Hepatic stellate cell (primary cell): ENCODE data around the gene ALDH1L1.

Experiments
- DNase-seq: peaks from one replicate; pipeline ENCODE4 v3.0.0; 2011; ENCODE audit warnings: low spot score

The ALDH1L1 gene

DNA sequence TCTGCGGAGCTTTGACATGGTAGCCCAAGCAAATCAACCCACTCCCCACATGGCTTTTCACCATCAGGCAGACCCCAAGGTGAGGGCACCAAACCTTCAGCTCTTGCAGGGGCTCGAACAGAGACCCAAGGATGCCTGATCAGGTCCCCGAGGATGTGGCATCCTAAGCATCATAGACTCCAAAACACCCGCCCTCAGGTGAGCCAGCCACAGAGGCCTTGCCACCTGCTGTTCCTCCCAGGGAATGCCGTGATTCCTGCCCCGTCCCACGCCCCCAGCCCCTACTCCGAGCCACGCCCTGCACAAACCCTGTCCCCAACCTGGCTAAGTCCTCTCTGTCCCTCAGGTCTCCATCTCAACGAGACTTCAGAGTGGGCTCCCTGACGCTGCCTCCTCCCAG lies 61.8 kb downstream of the ALDH1L1 start:
- DNase-seq, result no peak

DNA sequence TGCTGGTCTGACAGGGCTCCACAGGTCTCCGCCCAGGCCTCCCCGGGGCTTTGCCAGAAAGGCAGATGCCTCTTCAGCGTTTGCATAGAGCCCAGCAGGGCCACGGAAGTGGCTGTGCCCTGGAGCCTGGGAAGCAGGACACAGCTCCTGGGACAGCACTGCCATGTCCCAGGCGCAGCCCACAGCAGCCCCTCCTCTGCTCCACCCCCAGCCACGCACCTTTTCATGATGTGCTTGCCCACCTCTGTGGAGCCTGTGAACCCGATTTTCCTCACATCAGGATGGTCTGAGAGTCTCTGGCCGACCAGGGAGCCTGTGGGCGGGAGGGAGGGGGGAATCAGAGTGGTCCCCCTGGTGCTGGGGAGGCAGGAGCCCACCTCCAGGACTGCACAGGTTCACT lies 62.6 kb downstream of the ALDH1L1 start:
- DNase-seq, result no peak

DNA sequence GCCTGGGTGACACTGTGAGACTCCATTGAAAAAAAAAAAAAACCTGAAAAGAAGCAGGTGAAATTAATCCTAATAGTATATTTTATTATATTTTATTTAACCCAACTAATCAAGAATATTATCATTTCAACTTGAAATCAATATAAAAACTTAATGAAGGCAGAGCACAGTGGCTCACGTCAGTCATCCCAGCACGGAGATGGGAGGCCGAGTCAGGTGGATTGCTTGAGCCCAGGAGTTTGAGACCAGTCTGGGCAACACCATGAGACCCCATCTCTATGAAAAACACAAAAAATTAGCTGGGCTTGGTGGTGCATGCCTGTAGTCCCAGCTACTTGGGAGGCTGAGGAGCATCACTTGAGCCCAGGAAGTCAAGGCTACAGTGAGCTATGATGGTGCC lies 63.2 kb downstream of the ALDH1L1 start:
- DNase-seq, result no peak

DNA sequence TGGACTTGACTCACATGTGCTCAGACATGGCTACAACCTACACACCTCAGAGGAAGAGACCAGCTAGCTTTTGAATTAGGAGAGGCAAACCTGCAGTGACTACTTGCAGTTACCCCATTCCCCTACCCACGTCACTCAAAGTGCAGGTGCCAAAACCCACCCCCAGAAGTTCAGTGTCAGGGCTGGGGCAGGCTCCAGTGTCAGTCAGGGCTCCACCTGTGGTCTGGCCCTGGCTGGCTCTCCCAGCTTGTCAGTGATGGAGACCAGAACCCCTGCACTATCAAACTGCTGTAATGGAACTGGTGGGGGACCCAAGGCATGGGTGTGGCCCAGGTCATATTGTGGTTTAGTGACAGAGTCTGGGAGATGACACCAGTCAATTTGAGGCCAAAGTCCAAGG lies 63.9 kb downstream of the ALDH1L1 start:
- no peak for DNase-seq

DNA sequence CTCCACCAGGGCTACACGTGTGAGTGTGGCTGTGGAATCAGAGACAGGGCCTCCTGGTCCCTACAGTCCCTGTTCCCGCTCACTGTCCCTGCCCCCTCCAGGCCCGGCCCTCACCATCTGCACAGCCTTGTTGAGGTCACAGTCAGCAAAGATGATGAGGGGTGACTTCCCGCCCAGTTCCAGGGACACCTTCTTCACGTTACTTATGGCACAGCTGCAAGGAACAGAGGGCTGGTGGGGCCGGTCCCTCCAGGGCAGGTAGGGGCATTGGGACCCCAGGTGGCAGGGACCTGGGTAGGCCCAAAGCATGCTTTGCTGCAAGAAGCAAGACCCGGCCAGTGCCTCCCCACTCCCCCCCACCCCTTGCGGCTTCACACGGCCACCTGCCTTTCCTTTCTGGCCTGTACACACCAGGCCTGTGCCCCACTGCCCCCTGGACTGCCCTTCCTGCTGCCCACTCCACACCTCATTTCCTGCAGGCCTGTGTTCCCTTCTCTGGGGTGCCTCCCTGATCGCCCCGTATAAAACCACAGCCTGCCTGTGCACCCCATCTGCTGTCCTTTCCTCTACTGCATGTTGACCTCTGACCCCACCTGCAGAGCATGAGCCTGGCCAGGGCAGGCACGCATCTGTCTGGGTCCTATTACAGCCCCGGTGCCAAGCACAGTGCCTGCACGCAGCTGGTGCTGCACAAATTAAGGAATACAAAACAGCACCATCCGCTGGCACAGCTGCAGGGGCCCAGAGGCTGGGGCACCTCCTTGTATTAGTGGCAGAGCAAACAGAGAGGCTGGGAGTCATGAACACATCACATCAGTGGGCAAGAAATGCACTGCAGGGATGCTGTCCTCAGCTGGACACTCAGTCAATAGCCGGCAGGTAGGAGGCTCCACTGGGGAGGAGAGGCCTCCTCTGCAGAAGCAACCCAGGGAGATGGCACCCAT lies 65.7 kb downstream of the ALDH1L1 start:
- no peak for DNase-seq

DNA sequence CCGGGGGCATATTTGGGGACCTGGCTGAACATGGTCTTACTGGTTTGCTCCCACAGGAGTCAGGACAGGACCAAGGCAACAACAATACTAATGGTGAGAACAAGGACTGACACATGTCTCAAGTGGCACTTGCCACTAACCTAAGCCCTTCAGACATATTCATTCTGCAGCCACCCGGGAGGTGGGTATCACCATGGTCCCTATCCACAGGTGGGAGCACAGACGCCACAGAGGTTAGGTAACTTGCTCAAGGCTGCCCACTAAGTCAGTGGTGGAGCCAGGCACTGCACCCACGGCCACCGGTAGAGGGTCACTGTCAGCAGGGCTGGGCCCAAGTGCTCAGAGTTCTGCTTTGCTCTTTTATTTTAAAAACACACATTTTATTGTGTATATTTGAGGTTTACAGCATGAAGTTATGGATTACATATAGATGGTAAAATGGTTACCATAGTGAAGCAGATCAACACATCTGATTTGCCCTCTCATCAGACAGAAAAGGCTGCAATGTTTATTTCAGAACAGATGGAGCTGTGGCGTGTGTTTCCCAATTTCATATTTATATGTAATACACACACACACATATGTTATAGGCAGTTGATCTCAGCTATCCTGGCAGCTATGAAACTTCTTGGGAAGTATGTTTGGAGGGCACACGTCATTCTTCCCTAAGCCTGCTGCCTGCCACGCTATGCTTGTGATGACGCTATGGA lies 66.5 kb downstream of the ALDH1L1 start:
- peak; percentile 37 for DNase-seq

DNA sequence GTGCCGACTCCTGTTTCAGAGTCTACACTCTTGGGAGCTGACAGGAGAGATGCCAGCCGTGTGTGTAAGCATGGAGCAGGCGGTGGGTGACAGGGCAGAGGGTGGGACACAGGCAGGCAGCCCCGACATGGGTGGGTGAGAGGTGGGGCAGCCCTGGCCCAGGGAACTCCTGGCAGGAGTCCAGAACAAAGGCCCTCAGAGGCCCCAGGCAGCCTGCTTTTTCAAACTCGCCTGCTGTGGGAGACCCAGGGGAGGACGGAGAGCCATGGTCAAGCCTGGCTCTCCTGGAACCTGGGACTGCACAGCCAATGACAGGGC lies 67.2 kb downstream of the ALDH1L1 start:
- DNase-seq, result no peak

DNA sequence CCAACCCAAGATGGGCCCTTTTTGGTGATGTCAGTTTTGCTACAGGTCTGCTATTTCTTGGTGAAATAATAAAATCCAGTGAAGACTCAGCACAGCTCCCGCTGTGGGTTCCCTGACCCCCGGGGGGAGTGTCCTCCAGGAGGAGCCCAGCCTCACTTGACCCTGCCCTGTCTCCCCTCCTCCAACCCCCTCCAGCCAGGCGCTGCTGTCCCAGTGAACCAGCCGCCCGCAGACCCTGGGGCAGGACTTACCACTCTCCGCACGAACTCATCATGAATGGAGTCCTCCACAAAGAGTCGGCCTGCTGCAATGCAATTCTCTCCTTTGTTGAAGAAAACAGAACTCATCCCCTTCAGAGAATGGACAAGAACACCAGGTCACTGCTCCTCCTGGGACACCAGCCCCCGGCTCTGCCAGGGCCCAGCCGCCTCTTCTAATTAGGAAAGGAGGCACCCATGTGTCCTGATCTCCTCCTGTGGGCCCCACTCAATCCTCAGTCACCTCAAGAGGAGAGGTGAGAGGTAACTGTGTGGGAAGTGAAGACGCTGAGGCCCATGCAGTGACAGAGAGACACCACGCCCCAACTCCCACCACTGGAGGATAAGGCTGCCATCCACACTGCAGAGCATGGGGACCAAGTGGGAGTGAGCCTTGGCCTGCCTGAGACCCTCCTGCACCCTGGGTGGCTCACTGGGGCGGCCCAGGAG lies 67.7 kb downstream of the ALDH1L1 start:
- no peak for DNase-seq

DNA sequence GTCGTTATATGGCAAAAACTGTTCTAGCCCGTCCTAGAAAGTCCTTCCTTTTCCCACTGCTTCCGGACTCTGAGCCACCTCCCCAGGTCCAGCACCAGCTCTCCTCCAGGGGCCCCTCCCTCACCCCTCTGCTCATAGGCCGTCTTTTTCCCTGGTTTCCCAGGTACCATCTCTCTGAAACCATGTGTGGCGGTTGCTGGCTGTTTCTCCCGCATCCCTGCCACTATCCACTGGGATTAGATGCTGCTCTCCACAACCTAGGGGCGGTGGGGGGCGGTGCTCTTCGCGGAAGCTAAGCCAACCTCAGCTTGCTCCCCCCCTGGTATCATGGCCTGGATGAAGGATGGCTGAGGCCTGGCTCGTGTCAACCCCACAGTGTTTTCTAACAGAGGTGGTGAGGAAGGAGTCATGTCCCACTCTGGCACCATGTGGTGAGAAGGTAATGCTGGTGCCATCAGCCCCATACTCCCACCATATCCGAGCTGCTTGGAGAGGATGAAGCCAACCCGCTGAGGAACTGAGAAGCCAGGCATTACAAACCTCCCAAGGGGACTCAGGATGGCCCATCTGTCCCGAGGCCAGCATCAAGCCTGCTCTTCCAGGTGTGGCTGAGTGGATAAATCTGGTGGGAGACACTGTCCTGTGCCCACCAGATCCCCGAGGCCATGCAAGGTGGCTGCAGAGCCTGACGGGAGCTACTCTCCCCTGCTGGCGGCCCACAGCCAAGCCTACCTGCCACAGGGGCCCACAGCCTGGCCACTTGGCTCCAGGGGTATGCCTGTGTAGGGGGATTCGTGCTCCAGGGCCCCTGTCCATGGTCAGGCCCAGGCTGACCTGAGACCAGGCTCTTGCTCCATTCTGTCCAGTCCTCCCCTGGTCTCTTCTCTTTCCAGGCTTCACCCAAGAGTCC lies 68.6 kb downstream of the ALDH1L1 start:
- no peak for DNase-seq

DNA sequence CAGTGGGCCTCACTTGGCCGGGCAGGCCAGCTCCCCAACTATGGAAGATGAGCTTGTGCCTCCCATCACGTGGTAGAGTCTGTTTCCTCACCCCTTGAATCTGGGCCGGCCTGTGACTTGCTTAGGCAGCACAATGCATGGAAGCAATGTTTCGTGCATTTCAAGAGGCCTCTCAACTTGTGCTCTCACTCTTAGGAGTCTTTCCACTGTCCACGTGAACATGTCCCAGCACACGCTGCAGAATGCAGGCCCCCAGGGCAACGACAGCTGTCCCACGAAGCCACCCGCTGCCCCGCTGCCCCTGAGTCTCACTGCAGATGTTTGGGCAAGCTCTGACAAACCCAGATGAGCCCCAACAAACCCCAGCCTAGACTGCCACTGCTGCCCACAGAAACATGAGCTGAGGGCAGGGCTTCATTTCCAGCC lies 69.2 kb downstream of the ALDH1L1 start:
- no peak for DNase-seq

DNA sequence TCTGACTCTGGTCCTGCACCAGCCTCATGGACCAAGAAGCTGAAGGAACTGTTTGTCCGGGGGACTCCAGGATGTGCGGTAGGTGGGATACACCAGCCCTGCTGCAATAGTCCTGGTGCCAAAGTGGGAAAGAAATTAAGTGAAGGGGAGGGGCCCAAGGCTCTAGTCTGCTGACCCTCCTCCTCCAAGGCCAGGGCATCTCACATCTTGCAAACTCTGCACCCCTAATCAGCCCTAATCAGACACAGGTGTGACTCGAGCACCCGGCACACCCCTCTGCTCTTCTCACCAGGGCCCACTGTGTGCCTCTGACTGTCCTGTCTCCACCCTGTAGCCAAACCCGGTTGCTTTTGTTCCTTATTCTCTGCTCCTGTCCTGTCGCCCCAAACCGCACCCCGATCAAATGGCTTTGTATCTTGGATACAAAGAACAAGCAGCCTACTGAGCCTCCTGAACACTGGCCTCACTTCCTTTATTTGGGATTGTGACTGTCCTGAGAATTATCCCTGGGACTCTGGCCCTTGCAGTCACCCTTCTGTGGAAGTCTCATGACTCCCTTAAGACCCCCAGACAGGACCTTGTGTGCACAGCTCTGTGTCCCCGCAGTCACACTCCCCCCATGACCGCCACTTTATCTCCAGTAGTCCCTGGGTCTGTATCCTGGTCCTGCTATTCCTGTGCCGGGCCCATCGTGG lies 69.8 kb downstream of the ALDH1L1 start:
- no peak for DNase-seq

DNA sequence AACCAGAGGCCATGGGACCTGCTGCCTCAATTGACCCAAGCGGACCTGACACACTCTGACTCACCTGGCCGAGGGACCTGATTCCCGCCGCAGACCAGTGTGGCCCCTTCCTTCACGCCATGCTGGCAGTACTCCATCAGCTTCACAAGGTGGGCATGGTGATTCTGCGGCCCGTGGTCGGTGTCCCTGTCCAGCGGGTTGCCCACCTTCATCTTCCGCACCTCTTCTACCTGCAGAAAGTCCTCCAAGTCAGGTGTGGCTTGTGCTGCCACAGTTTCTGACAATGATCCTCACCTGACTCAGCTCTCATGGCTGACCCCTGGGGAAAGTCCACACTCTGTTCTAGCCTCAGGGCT lies 70.5 kb downstream of the ALDH1L1 start:
- DNase-seq, result no peak

DNA sequence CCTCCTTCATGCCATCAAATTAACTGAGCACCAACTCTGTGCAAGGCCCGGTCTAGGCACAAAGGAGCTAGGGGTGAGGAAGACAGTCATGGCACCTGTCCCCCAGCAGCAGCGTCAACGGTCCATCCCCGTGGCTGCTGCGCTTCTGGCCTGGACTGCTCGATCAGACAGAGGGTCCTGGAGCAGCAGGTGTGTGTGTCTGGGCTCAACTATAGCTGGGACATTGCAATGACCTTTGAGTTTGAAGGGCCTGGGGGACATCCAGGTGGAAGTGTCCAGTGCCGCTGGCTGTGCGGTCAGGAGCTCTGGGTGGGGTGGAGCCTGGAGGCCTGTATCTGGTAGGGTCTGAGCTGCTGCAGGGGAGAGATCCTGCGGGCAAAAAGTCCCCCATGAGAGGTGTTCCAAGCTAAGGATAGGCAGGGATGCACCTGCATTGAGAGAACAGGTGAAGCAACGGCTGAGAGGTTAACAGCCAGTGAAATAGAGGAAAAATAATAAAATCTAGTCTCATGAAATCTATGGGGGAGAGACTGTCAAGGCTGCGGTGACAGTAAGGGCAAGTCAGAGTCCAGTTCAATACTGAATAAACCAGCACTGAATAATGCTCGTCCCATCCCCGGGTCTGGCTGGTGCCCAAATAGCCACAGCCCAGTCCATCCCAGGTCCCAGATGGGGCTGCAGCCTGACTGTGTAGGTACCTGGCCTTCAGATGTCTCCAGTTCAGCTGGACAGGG lies 71.1 kb downstream of the ALDH1L1 start:
- DNase-seq, result no peak

DNA sequence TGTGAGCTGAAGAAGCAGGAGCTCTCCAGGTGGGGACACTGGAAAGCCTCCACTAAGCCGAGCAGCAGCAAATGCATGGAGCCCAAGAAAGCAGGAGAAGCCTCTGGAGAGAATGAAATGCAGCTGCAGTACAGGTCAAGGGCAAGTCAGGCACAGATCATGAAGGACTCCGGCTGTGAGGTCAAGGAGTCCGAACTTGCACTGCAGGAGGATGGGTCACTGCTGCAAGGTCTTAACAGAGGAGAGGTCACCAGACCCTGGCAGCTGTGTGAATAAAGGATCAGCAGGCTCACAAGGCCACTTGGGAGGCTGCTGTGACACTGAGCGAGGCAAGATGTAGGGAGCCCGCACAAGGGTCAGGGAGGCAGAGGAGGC lies 71.7 kb downstream of the ALDH1L1 start:
- no peak for DNase-seq

DNA sequence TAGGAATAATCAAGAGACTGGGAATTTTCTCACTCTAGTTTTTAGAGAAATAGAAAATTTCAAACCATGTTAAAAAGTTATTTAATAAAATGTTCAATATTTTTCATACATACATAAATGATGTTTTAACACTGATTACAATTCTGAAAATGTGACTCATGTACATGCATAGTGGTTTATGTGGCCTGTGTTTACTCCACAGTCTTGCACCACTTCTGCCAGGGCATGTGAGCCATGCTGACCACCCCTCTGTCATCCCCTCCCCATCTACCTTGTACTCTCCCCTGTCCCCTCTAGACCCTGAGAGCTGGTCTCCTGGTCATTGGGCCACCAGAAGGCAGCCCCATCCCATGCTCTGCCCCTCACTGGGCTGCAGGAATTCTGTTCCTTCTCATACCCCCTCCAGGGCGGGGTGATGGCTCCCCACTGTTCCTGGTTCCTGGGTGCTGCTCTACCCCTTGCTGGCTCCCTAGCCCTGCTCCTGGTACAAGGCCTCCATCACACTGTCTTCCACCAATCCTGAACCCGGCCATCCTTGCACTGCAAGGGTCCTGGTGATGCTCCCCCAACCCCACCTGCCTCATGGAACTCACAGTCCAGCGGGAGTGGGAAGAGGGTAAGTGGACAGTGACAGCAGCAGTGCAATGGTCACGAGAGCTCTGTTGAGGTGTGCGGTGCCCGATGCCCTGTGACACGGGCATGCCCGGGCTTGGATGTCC lies 72.3 kb downstream of the ALDH1L1 start:
- no peak for DNase-seq

DNA sequence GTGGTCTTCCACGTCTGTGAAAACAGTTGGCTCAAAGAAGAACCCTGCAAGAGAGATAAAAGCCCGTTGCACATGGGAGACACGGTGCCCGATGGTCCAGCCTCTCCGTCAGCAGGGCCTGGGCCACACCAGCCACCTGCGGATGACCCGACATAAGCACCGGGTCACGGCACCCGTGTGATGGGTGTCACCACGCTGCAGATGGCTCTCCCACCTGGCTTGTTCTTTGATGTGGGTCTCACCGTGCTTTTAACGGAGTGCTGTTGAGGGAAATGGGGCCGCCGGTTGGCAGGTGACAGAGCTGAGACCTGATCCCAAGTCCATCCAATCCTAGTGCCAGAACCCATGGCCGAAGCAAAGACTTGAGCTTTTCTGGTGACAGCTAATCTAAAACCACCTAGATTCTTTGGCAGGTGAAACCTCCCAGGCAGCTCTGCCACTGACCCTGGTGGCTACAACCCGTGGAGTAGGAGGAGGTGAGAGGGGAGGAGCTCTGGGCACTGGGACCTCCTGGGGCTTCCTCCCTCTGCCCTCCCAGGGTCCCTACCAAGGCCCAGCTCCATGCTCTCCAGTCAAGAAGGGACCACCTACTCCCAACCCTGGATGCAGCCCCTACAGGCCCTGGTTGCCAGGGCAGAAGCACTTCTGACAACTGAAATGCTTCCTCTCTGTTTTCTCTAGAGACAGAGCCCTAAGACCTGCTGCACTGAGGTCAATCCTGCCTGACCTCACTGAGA lies 73.0 kb downstream of the ALDH1L1 start:
- no peak for DNase-seq

DNA sequence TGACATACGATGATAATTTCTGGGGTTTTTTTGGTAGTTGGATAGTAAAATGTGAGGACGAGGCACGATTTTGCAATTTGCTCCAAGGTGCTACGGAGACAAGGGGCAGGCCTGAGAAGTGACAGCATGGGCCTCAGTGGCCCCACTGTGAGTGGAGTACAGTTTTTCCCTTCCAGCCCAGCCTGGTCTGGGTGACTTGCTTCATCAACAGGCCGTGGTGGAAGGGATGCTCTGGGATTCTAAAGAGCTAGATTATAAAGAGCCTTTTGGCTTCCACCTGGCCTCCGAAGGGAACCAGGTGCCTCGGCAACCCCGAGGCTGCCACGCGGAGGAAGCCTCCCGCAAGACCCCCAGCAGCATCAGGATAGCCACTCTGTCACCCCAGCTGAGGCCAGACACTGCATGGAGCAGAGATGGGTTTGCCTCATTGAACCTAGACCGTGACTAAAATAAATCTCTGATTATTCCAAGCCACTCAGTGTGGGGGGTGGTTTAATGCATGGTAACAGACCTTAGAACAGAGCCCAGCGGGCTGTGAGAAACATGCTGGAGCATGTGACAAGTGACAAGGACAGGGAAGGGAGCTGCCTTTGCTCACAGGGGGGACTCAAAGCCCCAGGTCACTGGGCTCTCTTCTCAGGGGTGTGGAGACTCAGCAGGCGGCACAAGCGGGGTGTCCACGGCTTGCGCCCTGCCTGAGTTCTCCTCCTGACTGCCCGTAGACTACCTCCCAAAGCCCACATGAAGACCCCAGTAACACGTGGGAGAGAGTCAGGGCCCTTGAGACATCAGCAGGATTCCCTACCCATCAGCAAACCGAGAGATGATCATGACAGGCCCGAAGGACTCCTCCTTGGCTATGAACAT lies 73.8 kb downstream of the ALDH1L1 start:
- no peak for DNase-seq

DNA sequence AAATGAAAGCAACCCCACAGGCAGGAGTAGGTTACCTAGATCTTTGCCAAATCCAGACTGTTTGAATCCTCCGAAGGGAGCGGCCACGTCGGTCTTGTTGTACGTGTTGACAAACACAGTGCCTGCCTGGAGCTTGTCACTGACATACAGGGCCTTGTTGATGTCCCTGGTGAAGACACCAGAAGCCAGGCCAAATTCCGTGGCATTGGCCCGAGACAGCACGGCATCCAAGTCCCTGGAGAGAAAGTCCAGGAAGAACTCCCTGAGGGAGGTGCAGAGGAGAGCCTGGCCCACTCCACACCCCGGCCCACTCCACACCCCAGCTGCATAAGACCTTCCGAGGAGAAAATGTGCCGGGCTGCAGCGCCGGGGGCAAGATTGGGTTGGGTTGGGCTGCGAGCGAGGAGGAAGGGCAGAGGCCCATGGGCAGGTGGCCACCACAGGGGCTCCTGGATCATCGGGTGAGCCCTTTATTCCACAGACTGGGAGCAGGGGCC lies 74.6 kb downstream of the ALDH1L1 start:
- DNase-seq, result no peak
